ENCODE results near the gene TMC7. TPM values are rescaled to one million over a fixed set of nuclear protein-coding genes. Genes with fewer than 3 reads are reported as not detected.

TMC7 gene
- total and polyA plus RNA-seq, 2 of the 13 experiments (the other 11 are each of a cell fraction or from before 2014, with no cell fraction given): 1.2 to 5.1 TPM

- TF ChIP-seq MNT (IDR thresholded peaks at IDR 0.05) (no peak), CBX2 (IDR thresholded peaks at IDR 0.05; ENCODE audit: low read depth, low read length) (no peak), CBX2 (CRISPR knock-in tag; IDR thresholded peaks at IDR 0.05; ENCODE audit: low read depth) (no peak), FOXA3 (CRISPR knock-in tag; IDR thresholded peaks at IDR 0.05) (peak; percentile 72), EEA1 (CRISPR knock-in tag; IDR thresholded peaks at IDR 0.05; ENCODE audit: borderline replicate concordance) (peak; percentile 66; the same call in 1 of the 2 replicates), RXRA (CRISPR knock-in tag; IDR thresholded peaks at IDR 0.05) (peak; percentile 94), ZNF292 (CRISPR knock-in tag; IDR thresholded peaks at IDR 0.05; ENCODE audit: borderline replicate concordance, low read depth) (no peak), ZNF230 (CRISPR knock-in tag; IDR thresholded peaks at IDR 0.05) (peak; percentile 95), ZNF580 (CRISPR knock-in tag; IDR thresholded peaks at IDR 0.05; ENCODE audit: borderline replicate concordance, low read depth) (peak; percentile 94), TEAD2 (CRISPR knock-in tag; IDR thresholded peaks at IDR 0.05) (no peak; the same call in 1 of the 2 replicates), ZNF577 (CRISPR knock-in tag; IDR thresholded peaks at IDR 0.05; ENCODE audit: borderline replicate concordance, low read depth) (no peak), ELF3 (CRISPR knock-in tag; IDR thresholded peaks at IDR 0.05) (peak; percentile 88), JDP2 (CRISPR knock-in tag; IDR thresholded peaks at IDR 0.05; ENCODE audit: borderline replicate concordance) (no peak), NR3C1 (CRISPR knock-in tag; IDR thresholded peaks at IDR 0.05) (no peak), ETS1 (CRISPR knock-in tag; IDR thresholded peaks at IDR 0.05) (0 out of 2 replicates have a peak, but pooled peaks have one; percentile 46), MYPOP (CRISPR knock-in tag; IDR thresholded peaks at IDR 0.05) (peak; percentile 96), ZNF652 (CRISPR knock-in tag; IDR thresholded peaks at IDR 0.05; ENCODE audit: borderline replicate concordance, low read depth) (0 out of 2 replicates have a peak, but pooled peaks have one; percentile 11), IKZF1 (IDR thresholded peaks at IDR 0.05) (no peak), NRL (CRISPR knock-in tag; IDR thresholded peaks at IDR 0.05; ENCODE audit: borderline replicate concordance) (peak; percentile 82; the same call in 1 of the 2 replicates), MTA1 (CRISPR knock-in tag; IDR thresholded peaks at IDR 0.05; ENCODE audit: borderline replicate concordance) (peak; percentile 92; the same call in 1 of the 2 replicates), AKAP8 (CRISPR knock-in tag; IDR thresholded peaks at IDR 0.05) (no peak), GZF1 (CRISPR knock-in tag; IDR thresholded peaks at IDR 0.05) (peak; percentile 98), ZNF34 (CRISPR knock-in tag; IDR thresholded peaks at IDR 0.05; ENCODE audit: borderline replicate concordance) (peak; percentile 94; the same call in 1 of the 2 replicates), MLX (CRISPR knock-in tag; IDR thresholded peaks at IDR 0.05) (peak; percentile 50; the same call in 1 of the 2 replicates), SPEN (CRISPR knock-in tag; IDR thresholded peaks at IDR 0.05; ENCODE audit: low read depth) (peak; percentile 88), TSC22D2 (CRISPR knock-in tag; IDR thresholded peaks at IDR 0.05; ENCODE audit: borderline replicate concordance) (peak; percentile 97; the same call in 1 of the 2 replicates)
Measured at GRCh38 chr16:19086322-19087199, 102.8 kb downstream of the TMC7 start (continued).
